Activated T-cell treated with anti-CD3 and anti-CD28 coated beads for 1 hour (primary cell): ENCODE results near the gene LRRK1.

ENCODE experiments used
- DNase-seq: peaks from one replicate; pipeline ENCODE4 v3.0.0-alpha.2; 2020; ENCODE audit warnings: low read depth

The LRRK1 gene

DNA sequence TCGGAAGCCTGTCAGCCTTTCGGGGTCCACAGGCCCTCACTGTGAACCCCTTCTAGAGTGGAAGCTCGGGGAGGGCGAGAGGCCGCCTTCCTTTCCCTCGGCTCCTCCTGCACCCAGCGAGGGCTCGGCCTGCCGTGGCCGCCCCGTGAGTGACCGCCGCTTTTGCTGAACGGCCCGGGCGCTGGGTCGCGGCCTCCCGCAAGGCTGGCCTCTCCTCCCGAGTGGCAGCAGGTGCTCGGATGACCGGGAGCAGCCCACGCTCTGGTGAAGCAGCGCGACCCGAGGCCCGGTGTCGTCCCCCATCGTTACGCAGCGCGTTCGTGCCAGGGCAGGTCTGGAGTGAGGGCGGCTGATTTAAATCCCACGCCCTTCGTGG lies 53.8 kb downstream of the LRRK1 start:
- no peak for DNase-seq

DNA sequence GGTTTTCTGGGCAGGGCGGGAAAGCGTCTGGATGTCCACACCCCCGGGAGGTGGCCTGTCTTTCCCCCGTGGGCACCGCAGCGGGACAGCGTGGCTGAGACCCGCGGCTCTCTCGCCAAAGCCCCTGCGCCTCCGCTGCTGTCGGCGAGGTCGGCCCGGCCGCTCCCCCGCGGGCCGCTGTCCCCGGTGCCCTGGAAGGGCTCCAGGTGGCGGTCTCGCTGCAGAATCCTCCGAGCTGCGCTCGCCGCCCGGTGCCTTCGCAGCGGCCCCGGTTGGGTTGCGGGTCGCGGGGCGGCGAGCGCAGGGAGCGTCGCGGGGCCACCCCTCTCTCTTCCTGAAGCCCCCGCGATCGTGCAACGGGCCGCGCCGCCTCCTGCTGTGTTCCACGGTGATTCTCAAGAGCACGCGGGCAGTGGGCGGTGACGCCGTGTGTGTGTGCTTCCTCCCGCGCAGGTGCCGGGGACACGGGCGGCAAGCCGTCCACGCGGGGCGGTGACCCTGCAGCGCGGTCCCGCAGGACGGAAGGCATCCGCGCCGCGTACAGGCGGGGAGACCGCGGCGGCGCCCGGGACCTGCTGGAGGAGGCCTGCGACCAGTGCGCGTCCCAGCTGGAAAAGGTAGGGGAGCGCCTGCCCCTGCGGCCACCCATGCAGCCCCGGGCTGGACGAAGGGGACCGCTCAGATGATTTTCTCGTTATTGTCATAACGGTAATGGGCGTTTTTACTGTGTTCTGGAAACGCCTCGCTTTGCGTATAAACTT lies 54.4 kb downstream of the LRRK1 start:
- no peak for DNase-seq

DNA sequence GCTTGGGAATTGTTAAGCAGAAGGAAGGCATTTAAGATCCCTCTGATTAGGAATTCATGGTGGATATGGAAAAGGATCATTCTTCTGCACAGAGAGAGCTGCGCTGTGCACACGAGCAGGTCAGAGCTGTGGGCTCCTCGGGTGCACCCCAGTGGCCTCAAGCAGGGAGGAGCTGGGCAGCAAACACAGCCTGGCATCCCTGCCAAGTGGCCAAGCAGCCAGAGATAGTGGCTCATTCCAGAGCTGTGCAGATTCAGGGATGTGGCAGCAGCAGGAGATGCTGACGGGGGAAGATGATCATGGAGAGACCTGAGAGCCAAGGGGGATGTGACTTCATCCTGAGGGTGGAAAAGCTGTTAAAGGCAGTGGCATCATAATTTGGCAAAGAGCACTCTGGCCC lies 55.9 kb downstream of the LRRK1 start:
- no peak for DNase-seq

GRCh38 chr15:100980410-100981046 lies 61.4 kb downstream of the LRRK1 start:
- DNase-seq: no peak

- DNase-seq: no peak
Measured at GRCh38 chr15:100981086-100981485, 61.9 kb downstream of the LRRK1 start.

- DNase-seq: no peak
Measured at GRCh38 chr15:100983221-100983620, 64.1 kb downstream of the LRRK1 start.

DNA sequence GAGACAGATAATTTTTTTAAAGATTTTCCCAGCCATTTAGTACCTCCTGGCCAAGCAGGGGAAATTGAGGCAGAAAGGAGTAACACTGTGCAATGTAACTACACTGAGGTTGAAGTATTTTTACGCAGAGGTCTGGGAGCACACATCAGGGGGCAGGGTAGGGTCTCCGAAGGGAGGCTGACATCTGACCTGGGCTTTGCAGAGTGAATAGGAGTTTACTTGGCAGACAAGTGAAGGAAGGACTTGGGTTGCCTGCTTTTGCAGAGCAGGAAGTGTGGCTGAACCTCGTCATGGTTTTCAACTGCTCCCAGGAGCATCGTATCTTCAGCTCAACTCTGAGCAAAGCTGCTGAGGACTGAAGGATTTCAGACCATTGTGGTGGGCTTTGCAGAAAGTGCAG lies 66.2 kb downstream of the LRRK1 start:
- DNase-seq: no peak

- DNase-seq: no peak
Measured at GRCh38 chr15:100986158-100986896, 67.2 kb downstream of the LRRK1 start.

GRCh38 chr15:100987143-100987542 lies 68.0 kb downstream of the LRRK1 start:
- DNase-seq: no peak

DNA sequence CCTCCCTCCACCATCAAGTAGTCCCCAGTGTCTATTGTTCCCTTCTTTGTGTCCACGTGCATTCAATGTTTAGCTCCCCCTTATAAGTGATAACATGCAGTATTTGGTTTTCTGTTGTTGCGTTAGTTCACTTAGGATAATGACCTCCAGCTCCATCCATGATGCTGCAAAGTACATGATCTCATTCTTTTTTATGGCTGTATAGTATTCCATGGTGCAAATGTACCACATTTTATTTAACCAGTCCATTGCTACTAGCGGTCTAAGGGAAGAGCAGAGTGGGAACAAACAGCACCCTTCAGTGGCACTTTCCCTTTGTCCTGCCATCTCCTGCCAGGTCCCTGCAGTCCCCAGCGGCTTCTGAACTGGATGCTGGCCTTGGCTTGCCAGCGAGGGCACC lies 69.1 kb downstream of the LRRK1 start:
- no peak for DNase-seq

GRCh38 chr15:100988857-100989256 lies 69.7 kb downstream of the LRRK1 start:
- no peak for DNase-seq

GRCh38 chr15:100994597-100995446 lies 75.7 kb downstream of the LRRK1 start:
- DNase-seq: no peak

DNA sequence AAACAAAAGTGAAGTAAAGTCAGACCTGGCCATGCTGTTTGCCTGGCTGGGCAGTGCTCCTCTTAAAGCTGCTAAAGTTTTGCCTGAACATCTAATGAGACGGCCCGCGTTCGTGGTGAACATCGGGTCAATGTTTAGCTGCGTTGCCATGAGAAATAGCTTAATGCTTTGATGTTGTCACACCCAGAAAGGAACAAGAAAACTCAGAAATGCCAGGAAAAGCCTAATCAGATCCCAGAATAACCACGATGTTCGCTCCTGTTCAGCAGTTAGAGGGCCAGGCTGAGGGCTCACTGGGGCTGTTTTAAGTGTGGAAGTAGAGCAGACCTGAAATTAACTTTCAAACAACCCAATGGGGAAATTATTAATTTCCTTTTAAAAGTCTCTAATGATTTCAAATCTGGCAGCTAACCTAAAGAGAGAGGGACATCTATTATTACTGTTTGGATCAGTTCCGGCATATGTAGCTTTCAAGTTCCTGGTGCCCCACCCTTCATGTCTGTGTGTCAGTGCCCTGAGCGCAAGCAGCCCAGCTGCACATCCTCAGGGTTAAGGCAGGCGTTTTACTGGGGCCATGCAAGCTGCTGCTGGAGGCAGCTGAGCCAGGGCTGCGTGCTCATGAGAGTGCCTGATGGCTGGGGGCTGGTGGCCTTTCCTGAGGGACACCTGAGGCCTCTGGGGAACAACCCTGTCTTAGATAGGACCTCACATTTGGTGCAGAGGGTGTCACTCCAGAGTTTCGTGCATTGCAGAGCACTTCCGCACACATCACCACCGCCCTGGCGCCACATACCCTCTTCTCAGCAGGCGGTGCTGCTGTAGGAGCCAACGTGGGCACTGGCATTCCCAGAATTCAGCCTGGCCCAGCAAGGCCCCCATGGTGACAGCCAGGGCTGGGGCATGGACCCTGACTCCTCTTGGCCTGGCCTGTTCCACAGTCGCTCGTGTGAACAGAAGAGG lies 76.6 kb downstream of the LRRK1 start:
- DNase-seq: no peak

DNA sequence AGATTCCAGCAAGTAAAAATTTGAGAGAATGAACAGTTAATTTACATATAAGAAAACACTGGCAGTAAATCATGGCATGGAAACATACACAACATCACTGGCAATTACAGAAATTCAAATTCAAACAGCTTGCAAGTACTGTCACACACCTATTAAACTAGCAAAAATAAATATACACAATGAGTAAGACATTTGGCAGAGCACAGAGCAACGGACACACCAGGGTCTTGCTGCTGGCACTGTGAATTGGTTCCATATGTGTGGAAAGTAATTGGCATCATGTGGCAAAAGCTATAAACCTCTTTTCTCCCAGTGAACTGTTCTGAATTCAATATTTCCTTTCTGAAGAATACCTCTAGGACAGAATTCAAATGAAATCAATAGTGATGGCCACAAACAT lies 78.3 kb downstream of the LRRK1 start:
- DNase-seq: no peak

- no peak for DNase-seq
Measured at GRCh38 chr15:100998630-100999029, 79.5 kb downstream of the LRRK1 start.

- no peak for DNase-seq
Measured at GRCh38 chr15:100999369-100999768, 80.2 kb downstream of the LRRK1 start.

- no peak for DNase-seq
Measured at GRCh38 chr15:101000271-101000681, 81.1 kb downstream of the LRRK1 start.

- no peak for DNase-seq
Measured at GRCh38 chr15:101001056-101001455, 81.9 kb downstream of the LRRK1 start.

DNA sequence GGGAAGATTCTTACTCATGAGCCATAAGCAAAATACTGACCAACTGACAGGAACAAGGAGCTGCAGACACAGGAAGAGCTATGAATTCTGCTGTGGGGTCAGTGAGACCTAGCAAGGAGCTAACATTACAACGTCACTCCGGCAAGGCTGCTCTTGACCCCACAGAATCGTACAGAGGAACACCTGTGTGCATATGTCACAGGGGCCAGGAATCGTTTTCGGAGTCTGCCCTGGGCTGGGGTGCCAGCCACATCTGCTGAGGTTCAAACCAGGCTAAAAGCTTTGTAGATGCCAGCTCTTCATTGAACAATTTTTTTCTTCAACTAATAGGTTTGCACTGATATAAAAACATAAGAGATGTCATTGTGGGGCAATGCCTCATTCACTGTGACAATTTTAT lies 82.6 kb downstream of the LRRK1 start:
- DNase-seq: no peak

GRCh38 chr15:101003081-101003480 lies 83.9 kb downstream of the LRRK1 start:
- DNase-seq: no peak

DNA sequence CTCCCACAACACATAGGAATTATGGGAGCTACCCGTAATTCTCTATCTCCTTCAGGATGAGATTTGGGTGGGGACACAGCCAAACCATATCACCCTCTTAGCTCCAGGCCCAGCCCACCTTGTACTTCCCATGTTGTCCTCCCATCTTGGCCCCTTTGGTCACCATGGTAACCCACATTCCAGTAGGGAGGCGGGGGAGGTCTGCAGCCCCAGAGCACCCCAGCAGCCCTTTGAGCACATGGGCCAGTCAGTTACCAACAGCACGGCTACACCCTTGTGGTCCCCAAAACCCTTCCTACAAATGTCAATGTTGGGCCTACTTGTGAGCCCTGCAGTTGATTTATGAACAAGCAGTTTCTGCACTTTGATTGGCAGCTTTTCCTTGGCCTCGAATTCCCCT lies 84.5 kb downstream of the LRRK1 start:
- DNase-seq: no peak
